Measurements from ENCODE around the gene KIF5C.

The KIF5C gene

GRCh38 chr2:148996805-148997204, 121.8 kb downstream of the KIF5C start:
- no peak for DNase-seq

- DNase-seq = no peak
These were observed 123.3 kb downstream of the KIF5C start for GRCh38 chr2:148998165-148998830.

GRCh38 chr2:148998831-148999200, 123.8 kb downstream of the KIF5C start:
- DNase-seq = no peak

- DNase-seq = no peak
These were observed 124.5 kb downstream of the KIF5C start for GRCh38 chr2:148999451-148999921.

- DNase-seq = no peak
These were observed 125.3 kb downstream of the KIF5C start for GRCh38 chr2:149000158-149000938.

- no peak for DNase-seq
These were observed 126.5 kb downstream of the KIF5C start for GRCh38 chr2:149001496-149001895.

- no peak for DNase-seq
These were observed 127.4 kb downstream of the KIF5C start for GRCh38 chr2:149002378-149002890.

GRCh38 chr2:149002891-149003740, 128.1 kb downstream of the KIF5C start:
- no peak for DNase-seq

- no peak for DNase-seq
These were observed 129.8 kb downstream of the KIF5C start for GRCh38 chr2:149004836-149005235.

GRCh38 chr2:149005471-149006077, 130.5 kb downstream of the KIF5C start:
- no peak for DNase-seq

- no peak for DNase-seq
These were observed 132.0 kb downstream of the KIF5C start for GRCh38 chr2:149006883-149007543.

- DNase-seq = no peak
These were observed 133.4 kb downstream of the KIF5C start for GRCh38 chr2:149008381-149008780.

GRCh38 chr2:149009576-149010461, 134.8 kb downstream of the KIF5C start:
- no peak for DNase-seq

- DNase-seq = no peak
These were observed 137.5 kb downstream of the KIF5C start for GRCh38 chr2:149012545-149012944.

GRCh38 chr2:149015501-149015900, 140.5 kb downstream of the KIF5C start:
- no peak for DNase-seq

- no peak for DNase-seq
These were observed 141.0 kb downstream of the KIF5C start for GRCh38 chr2:149015926-149016563.

- DNase-seq = no peak
These were observed 142.3 kb downstream of the KIF5C start for GRCh38 chr2:149017116-149017985.

GRCh38 chr2:149018981-149019380, 144.0 kb downstream of the KIF5C start:
- DNase-seq = no peak

- no peak for DNase-seq
These were observed 144.7 kb downstream of the KIF5C start for GRCh38 chr2:149019768-149020167.
